Lower leg skin (tissue), 3 donors: ENCODE results near the gene PRCD.

Source experiments
- POLR2A ChIP-seq, 2 donors: fragments of 450-650 bp; IDR thresholded peaks; one replicate each; pipeline ENCODE4 v1.6.1; 2016 to 2017; ENCODE audit warnings: antibody characterized with exemption in 2 of 2, mild to moderate bottlenecking in 1 of 2, moderate library complexity in 1 of 2
- TF ChIP-seq, protein P1 (sequence below), 3 donors: fragments of 450-650 bp; IDR thresholded peaks; one replicate each; pipeline ENCODE4 v1.5.1; 2016; ENCODE audit warnings: antibody characterized with exemption in 3 of 3, mild to moderate bottlenecking in 3 of 3, moderate library complexity in 2 of 3

- TF ChIP-seq, protein P1, sequence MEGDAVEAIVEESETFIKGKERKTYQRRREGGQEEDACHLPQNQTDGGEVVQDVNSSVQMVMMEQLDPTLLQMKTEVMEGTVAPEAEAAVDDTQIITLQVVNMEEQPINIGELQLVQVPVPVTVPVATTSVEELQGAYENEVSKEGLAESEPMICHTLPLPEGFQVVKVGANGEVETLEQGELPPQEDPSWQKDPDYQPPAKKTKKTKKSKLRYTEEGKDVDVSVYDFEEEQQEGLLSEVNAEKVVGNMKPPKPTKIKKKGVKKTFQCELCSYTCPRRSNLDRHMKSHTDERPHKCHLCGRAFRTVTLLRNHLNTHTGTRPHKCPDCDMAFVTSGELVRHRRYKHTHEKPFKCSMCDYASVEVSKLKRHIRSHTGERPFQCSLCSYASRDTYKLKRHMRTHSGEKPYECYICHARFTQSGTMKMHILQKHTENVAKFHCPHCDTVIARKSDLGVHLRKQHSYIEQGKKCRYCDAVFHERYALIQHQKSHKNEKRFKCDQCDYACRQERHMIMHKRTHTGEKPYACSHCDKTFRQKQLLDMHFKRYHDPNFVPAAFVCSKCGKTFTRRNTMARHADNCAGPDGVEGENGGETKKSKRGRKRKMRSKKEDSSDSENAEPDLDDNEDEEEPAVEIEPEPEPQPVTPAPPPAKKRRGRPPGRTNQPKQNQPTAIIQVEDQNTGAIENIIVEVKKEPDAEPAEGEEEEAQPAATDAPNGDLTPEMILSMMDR (IDR thresholded peaks at IDR 0.05) = no peak
- no peak for TF ChIP-seq POLR2A (IDR thresholded peaks at IDR 0.05)
Measured at GRCh38 chr17:76493505-76494167, 46.2 kb upstream of the PRCD start.
